CD14-positive monocyte (primary cell): ENCODE data around the gene LTBP2. TPM values are rescaled to one million over a fixed set of nuclear protein-coding genes. Genes with fewer than 3 reads are reported as not detected.

Experiments used
- DNase-seq, 3 donors: peaks; one replicate each; pipeline ENCODE4 v3.0.0-alpha.2; 2011 to 2022
- H2AFZ ChIP-seq: 2 replicates; pipeline ENCODE4 v1.6.0; 2012; ENCODE audit warnings: mild to moderate bottlenecking, low read depth, low read length, inconsistent platforms; ENCODE audit not compliant: insufficient read depth, poor library complexity, severe bottlenecking
- H3K27ac ChIP-seq, 2 donors: 1 replicate in 1 of 2; 2 replicates in 1 of 2; pipeline ENCODE4 v1.5.1; 2012 to 2013; ENCODE audit warnings: low read length in 2 of 2, control low read depth in 1 of 2, inconsistent platforms in 1 of 2, low read depth in 1 of 2, mild to moderate bottlenecking in 1 of 2
- H3K27me3 ChIP-seq, 2 donors: one replicate each; pipeline versions ENCODE4 v1.6.0 to v1.6.1; 2011 to 2013; ENCODE audit warnings: low read length in 2 of 2; ENCODE audit not compliant: control insufficient read depth in 2 of 2, insufficient read depth in 2 of 2
- H3K36me3 ChIP-seq, 2 donors: replicated peaks in 1 of 2; 1 replicate in 1 of 2; 2 replicates in 1 of 2; pipeline versions ENCODE4 v1.5.1 to v1.6.1; 2012 to 2013; ENCODE audit warnings: low read length in 2 of 2, control low read depth in 1 of 2, inconsistent platforms in 1 of 2, mild to moderate bottlenecking in 1 of 2; ENCODE audit not compliant: insufficient read depth in 2 of 2, control insufficient read depth in 1 of 2
- H3K4me1 ChIP-seq, 2 donors: 1 replicate in 1 of 2; 2 replicates in 1 of 2; pipeline versions ENCODE4 v1.5.1 to v1.6.1; 2012 to 2013; ENCODE audit warnings: low read length in 2 of 2, control low read depth in 1 of 2, inconsistent platforms in 1 of 2, mild to moderate bottlenecking in 1 of 2, moderate library complexity in 1 of 2; ENCODE audit not compliant: insufficient read depth in 2 of 2, control insufficient read depth in 1 of 2
- H3K4me2 ChIP-seq: replicated peaks from 2 replicates; pipeline ENCODE3; 2012; ENCODE audit warnings: low read length, moderate library complexity, mild to moderate bottlenecking; ENCODE audit not compliant: poor library complexity, severe bottlenecking; ENCODE audit errors: extremely low read depth
- H3K4me3 ChIP-seq, 3 experiments: fragments of 200-600 bp in 1 of 3; sonication (generic) in 1 of 3; replicated peaks in 1 of 3; 1 replicate in 2 of 3; 2 replicates in 1 of 3; pipeline ENCODE4 v1.5.1; 2011 to 2013; ENCODE audit warnings: low read length in 3 of 3, mild to moderate bottlenecking in 3 of 3, control low read depth in 2 of 3, low read depth in 2 of 3, inconsistent platforms in 1 of 3, moderate library complexity in 1 of 3
- H3K79me2 ChIP-seq: 2 replicates; pipeline ENCODE4 v1.6.0; 2012; ENCODE audit warnings: mild to moderate bottlenecking, control low read depth, inconsistent platforms, low read length, moderate library complexity; ENCODE audit not compliant: insufficient read depth
- H3K9ac ChIP-seq: 2 replicates; pipeline ENCODE4 v1.6.0; 2017; ENCODE audit warnings: low read length, mild to moderate bottlenecking; ENCODE audit not compliant: insufficient read depth, poor library complexity, severe bottlenecking
- H3K9me3 ChIP-seq, 2 donors: replicated peaks in 1 of 2; 1 replicate in 1 of 2; 2 replicates in 1 of 2; pipeline versions ENCODE4 v1.5.1 to v1.6.1; 2012 to 2013; ENCODE audit warnings: low read length in 2 of 2, control low read depth in 1 of 2; ENCODE audit not compliant: control insufficient read depth in 1 of 2, insufficient read depth in 1 of 2
- H4K20me1 ChIP-seq: 2 replicates; pipeline ENCODE4 v1.6.0; 2012; ENCODE audit warnings: mild to moderate bottlenecking, low read length, control low read depth, moderate library complexity; ENCODE audit not compliant: insufficient read depth
- H3K27ac Mint-ChIP-seq, 7 donors: one replicate each; pipeline ENCODE4 v1.8.0; 2020; ENCODE audit warnings: mild to moderate bottlenecking in 7 of 7, mixed read lengths in 7 of 7, moderate library complexity in 6 of 7, inconsistent platforms in 2 of 7
- H3K27me3 Mint-ChIP-seq, 3 donors: one replicate each; pipeline ENCODE4 v1.8.0; 2021 to 2022; ENCODE audit warnings: low read depth in 3 of 3, mild to moderate bottlenecking in 3 of 3, mixed read lengths in 3 of 3, moderate library complexity in 3 of 3, inconsistent platforms in 1 of 3
- H3K36me3 Mint-ChIP-seq, 2 donors: one replicate each; pipeline ENCODE4 v1.8.0; 2020; ENCODE audit warnings: mixed read lengths in 2 of 2, inconsistent platforms in 1 of 2, mild to moderate bottlenecking in 1 of 2
- H3K4me1 Mint-ChIP-seq: one replicate; pipeline ENCODE4 v1.8.0; 2020; ENCODE audit warnings: mild to moderate bottlenecking, mixed read lengths
- H3K4me3 Mint-ChIP-seq, 2 donors: one replicate each; pipeline ENCODE4 v1.8.0; 2020; ENCODE audit warnings: mild to moderate bottlenecking in 2 of 2, mixed read lengths in 2 of 2, moderate library complexity in 1 of 2
- H3K9me3 Mint-ChIP-seq, 7 donors: one replicate each; pipeline ENCODE4 v1.8.0; 2020 to 2022; ENCODE audit warnings: mixed read lengths in 7 of 7, mild to moderate bottlenecking in 6 of 7, moderate library complexity in 6 of 7, inconsistent platforms in 2 of 7
- WGBS: methylation state at CpG from one replicate; pipeline ENCODE4 v1.1.5; 2013; ENCODE audit warnings: missing lambda C conversion rate; ENCODE audit not compliant: insufficient coverage; 5-methylcytosine and 5-hydroxymethylcytosine counted together
- intact Hi-C, 2 donors: fragments of 100-400 bp; cut with micrococcal nuclease; formaldehyde crosslinking; loops; one replicate each; pipeline versions ENCODE4 v1.15.0 to v1.15.1; 2023
- polyA plus RNA-seq, 3 donors: library from polyadenylated mRNA; depleted of rRNA in 1 of 3; unstranded in 2 of 3; stranded (reverse) in 1 of 3; fragments of 300-500 nt in 2 of 3; fragments of >200 nt in 1 of 3; fragmentation: Illumina TruSeq in 2 of 3; gene quantifications; 1 replicate in 2 of 3; 2 replicates in 1 of 3; pipeline ENCODE4 v1.2.3, GENCODE V29; 2012 to 2021
- TF ChIP-seq, protein P1 (sequence below): fragments of 200-600 bp; IDR thresholded peaks from one replicate; pipeline ENCODE4 v1.8.0; 2022; ENCODE audit warnings: antibody characterized with exemption, mild to moderate bottlenecking

Gene LTBP2
- polyA plus RNA-seq, 3 donors = 0.04 to 0.24 (median 0.11) TPM

DNA sequence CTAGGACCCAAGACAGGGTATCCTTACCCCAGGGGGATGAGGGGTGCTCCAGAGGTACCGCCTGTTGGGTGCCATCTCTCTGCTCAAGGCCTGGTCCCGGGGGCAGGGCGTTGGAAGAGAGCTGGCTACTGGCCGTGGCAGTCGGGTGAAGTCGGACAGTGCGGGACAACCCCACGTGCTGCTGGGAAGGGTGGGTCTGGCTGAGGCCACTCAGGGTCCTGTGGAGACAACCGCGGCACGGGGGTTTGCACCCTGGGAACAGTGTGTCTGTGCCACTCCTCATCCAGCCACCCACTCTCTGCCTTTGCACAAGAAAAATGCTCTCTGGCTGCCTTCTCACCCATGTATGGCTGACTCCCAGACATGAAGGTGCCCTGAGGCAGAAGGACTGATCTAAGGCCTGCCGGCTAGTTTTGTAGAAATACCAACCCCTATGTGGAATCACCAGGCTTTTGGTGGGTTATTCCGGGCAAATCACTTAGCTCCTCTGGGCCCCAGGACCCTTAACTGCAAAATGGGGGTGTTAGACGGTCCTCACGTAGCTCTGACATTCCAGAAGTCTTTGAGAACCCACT is 56.5 kb downstream of the LTBP2 start:
- no peaks in the 10 kb centered on the region for H4K20me1 ChIP-seq
- Mint-ChIP-seq H3K27me3 (peaks cover 2 to 15% (median 4%) of the 10 kb centered on the region in 3 donors), H3K9me3 (no peaks in the 10 kb centered on the region), H3K36me3 (no peaks in the 10 kb centered on the region), H3K4me1 (peaks cover 1% of the 10 kb centered on the region), H3K4me3 (no peak overlapping the region), H3K27ac (no peak overlapping the region)
- no peak overlapping the region for H3K27ac ChIP-seq
- no peaks in the 10 kb centered on the region for H3K36me3 ChIP-seq
- peaks cover 0 to 2% of the 10 kb centered on the region in 2 donors for H3K27me3 ChIP-seq
- no peak for DNase-seq
- no peaks in the 10 kb centered on the region for H3K79me2 ChIP-seq
- H3K9me3 ChIP-seq = no peaks in the 10 kb centered on the region
- H3K9ac ChIP-seq = no peak overlapping the region
- 99% methylated on average over 9 of the region's 15 CpGs for WGBS
- intact Hi-C loops = no loop called here
- H3K4me1 ChIP-seq = no peaks in the 10 kb centered on the region
- H2AFZ ChIP-seq = no peak overlapping the region
- H3K4me2 ChIP-seq = no peak overlapping the region
- TF ChIP-seq, protein P1, sequence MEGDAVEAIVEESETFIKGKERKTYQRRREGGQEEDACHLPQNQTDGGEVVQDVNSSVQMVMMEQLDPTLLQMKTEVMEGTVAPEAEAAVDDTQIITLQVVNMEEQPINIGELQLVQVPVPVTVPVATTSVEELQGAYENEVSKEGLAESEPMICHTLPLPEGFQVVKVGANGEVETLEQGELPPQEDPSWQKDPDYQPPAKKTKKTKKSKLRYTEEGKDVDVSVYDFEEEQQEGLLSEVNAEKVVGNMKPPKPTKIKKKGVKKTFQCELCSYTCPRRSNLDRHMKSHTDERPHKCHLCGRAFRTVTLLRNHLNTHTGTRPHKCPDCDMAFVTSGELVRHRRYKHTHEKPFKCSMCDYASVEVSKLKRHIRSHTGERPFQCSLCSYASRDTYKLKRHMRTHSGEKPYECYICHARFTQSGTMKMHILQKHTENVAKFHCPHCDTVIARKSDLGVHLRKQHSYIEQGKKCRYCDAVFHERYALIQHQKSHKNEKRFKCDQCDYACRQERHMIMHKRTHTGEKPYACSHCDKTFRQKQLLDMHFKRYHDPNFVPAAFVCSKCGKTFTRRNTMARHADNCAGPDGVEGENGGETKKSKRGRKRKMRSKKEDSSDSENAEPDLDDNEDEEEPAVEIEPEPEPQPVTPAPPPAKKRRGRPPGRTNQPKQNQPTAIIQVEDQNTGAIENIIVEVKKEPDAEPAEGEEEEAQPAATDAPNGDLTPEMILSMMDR = no peak
- H3K4me3 ChIP-seq = no peak overlapping the region

DNA sequence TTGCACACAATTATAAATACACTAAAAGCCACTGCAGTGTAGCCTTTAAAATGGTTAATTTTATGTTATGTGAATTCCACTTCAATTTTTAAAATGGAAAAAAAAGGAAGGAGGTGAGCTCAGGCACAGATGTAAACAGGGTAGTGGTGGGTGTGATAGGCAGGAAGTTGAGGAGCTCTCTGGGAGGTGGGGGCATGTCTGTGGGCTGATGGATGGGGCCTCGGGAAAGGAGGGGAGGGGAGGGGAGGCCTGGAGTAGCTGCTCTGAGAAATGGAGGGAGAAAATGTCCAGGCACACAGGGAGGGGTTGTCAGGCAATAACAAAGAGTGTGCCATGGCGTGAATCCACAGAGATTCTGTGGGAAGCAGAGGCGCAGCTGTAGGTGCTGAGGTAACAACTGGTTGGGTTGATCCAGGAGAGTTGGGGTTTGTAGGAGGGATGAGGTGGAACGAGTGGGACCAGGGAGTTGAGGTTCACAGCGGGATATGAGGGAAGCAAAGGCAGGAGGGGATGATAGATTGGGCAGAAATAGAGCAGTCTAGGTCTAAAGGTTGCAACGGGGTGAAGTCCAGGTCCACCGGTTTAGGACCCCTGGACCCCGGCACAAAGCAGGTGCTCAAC is 57.2 kb downstream of the LTBP2 start:
- WGBS = 69% methylated on average over 7 of the region's 8 CpGs
- H3K27me3 ChIP-seq = peaks cover 0 to 2% of the 10 kb centered on the region in 2 donors
- no peaks in the 10 kb centered on the region for H3K36me3 Mint-ChIP-seq
- no peaks in the 10 kb centered on the region for H3K36me3 ChIP-seq
- H3K4me3 Mint-ChIP-seq = no peak overlapping the region
- TF ChIP-seq, protein P1 = no peak
- H3K27ac ChIP-seq = no peak overlapping the region
- H3K9ac ChIP-seq = no peak overlapping the region
- no peaks in the 10 kb centered on the region for H3K9me3 ChIP-seq
- intact Hi-C loops = no loop called here
- H3K9me3 Mint-ChIP-seq = no peaks in the 10 kb centered on the region
- H3K79me2 ChIP-seq = no peaks in the 10 kb centered on the region
- H3K27me3 Mint-ChIP-seq = peaks cover 2 to 12% (median 4%) of the 10 kb centered on the region in 3 donors
- H4K20me1 ChIP-seq = no peaks in the 10 kb centered on the region
- H3K4me1 ChIP-seq = no peaks in the 10 kb centered on the region
- DNase-seq = no peak
- H3K4me2 ChIP-seq = no peak overlapping the region
- no peak overlapping the region for H2AFZ ChIP-seq
- peaks cover 1% of the 10 kb centered on the region for H3K4me1 Mint-ChIP-seq
- H3K27ac Mint-ChIP-seq = peak overlapping the region in 1 of 7 donors; percentile 44
- H3K4me3 ChIP-seq = no peak overlapping the region
